Coronary artery (tissue), 2 donors: ENCODE data around the gene MRGPRX2.

Source experiments
- DNase-seq: peaks from one replicate; pipeline ENCODE4 v3.0.0-alpha.2; 2017; ENCODE audit warnings: low spot score
- H3K27ac ChIP-seq, 2 donors: fragments of 200-600 bp; sonication (generic); one replicate each; pipeline ENCODE4 v1.5.1; 2016 to 2019
- H3K4me3 ChIP-seq: fragments of 200-600 bp; sonication (generic); 2 replicates; pipeline ENCODE4 v1.5.1; 2016; ENCODE audit warnings: mild to moderate bottlenecking, moderate library complexity
- TF ChIP-seq, protein P1 (sequence below): fragments of 200-600 bp; sonication (generic); IDR thresholded peaks from one replicate; pipeline ENCODE4 v1.5.1; 2019; ENCODE audit warnings: antibody characterized with exemption

Gene MRGPRX2

DNA sequence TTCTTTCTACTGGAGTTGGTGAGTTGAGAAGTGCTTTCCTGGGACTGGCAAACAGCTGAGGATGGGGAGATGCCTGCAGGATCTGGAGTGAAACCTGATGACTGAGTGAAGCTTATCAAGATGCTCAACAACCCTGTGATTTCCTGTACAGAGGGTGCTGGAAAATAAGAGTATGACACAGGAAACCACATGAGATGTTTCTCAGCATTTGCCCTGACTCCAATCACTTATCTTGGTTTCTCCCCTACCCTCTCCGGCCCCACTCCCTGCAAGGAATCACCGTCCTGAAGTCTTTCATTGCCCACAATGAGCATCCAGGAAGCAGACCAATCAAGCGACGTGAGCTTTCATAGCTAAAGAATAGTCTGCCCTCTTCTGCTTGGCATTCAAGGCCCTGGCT lies at the start of gene MRGPRX2:
TSS of gene MRGPRX2 (minus strand) at position 89 of the 400 bp plus-strand sequence. CDS start 4,315 bp downstream, outside the sequence.
- DNase-seq: no peak
- TF ChIP-seq, protein P1, sequence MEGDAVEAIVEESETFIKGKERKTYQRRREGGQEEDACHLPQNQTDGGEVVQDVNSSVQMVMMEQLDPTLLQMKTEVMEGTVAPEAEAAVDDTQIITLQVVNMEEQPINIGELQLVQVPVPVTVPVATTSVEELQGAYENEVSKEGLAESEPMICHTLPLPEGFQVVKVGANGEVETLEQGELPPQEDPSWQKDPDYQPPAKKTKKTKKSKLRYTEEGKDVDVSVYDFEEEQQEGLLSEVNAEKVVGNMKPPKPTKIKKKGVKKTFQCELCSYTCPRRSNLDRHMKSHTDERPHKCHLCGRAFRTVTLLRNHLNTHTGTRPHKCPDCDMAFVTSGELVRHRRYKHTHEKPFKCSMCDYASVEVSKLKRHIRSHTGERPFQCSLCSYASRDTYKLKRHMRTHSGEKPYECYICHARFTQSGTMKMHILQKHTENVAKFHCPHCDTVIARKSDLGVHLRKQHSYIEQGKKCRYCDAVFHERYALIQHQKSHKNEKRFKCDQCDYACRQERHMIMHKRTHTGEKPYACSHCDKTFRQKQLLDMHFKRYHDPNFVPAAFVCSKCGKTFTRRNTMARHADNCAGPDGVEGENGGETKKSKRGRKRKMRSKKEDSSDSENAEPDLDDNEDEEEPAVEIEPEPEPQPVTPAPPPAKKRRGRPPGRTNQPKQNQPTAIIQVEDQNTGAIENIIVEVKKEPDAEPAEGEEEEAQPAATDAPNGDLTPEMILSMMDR: no peak
- Histone ChIP-seq H3K27ac (no peak within 1 kb of the TSS), H3K4me3 (no peak within 1 kb of the TSS)

DNA sequence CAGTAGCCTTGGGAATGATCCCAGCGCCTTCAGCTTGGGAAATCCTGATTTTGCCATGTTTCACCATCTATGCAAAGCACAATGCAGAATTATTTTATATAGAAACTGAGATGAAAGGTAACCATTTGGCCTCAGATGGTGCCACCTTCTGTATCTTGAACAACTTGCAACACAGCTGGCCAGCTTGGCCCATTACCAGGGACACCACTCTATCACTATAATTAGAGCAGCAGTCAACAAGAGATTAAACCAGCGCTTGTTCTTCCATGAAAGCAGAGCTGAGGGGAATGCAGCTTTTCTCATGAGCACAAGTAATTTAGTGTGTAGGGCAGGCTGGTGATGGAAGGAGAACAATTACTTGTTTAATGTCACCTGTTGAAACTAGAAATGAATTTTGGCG lies 49.8 kb upstream of the MRGPRX2 start:
- Histone ChIP-seq H3K27ac (no peak overlapping the region), H3K4me3 (no peak overlapping the region)
- TF ChIP-seq, protein P1: no peak
- DNase-seq: no peak

DNA sequence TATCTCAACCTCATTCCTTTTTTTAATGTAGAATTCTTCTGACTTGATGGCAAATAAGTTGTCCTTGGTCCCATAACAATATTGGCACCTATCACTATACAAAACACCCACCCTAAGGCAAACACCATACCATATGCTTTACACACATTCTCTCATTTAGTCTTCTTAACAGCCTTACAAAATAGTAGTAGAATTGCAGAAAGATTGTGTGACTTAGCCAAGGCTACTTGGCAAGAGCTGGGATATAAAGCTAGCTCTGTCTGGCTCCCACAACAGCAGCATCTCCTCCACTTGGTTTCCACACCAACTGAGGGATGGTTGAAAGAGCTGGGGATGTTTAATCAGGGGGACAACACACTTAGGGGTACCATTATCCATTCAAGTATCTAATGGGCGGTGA lies 46.6 kb upstream of the MRGPRX2 start:
- DNase-seq: no peak
- TF ChIP-seq, protein P1: no peak
- H3K27ac ChIP-seq: no peak overlapping the region
- no peak overlapping the region for H3K4me3 ChIP-seq

DNA sequence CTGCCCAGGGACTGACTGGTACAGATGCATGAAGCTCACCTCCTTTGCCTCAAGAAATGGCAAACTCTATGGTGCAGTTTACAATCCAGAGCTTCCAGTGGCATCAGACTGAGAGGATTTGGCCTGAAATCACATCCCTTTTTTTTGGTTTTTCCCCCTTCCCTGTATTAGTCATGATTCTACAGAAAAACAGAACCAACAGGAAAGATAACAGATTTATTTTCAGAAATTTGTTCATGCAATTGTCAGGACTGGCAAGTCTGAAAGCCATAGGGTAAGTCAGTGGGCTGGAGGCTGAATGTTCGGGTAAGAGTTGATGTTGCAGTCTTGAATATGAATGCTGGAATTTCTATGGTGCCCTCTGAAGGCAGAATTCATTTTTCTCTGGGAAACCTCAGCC lies 44.5 kb upstream of the MRGPRX2 start:
- TF ChIP-seq, protein P1: no peak
- DNase-seq: no peak
- Histone ChIP-seq H3K27ac (no peak overlapping the region), H3K4me3 (no peak overlapping the region)

DNA sequence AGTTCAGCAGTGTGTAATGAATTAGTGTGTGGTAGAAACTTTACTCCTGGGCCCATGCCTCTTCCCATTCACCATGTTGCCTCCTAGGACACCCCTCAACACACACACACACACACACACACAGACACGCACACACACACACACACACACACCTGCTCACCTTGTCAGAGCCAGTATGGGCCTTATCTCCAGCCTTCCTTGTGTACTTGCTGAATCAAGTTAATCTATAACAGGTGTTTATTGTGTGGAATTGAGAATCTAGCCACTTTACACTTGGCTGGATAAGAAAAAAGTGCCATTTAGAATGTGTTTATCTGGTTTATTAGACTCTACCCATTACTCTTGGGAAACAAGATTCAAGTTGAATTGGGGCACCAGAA lies 42.0 kb upstream of the MRGPRX2 start:
- DNase-seq: no peak
- Histone ChIP-seq H3K4me3 (no peak overlapping the region), H3K27ac (no peak overlapping the region)
- TF ChIP-seq, protein P1: no peak

DNA sequence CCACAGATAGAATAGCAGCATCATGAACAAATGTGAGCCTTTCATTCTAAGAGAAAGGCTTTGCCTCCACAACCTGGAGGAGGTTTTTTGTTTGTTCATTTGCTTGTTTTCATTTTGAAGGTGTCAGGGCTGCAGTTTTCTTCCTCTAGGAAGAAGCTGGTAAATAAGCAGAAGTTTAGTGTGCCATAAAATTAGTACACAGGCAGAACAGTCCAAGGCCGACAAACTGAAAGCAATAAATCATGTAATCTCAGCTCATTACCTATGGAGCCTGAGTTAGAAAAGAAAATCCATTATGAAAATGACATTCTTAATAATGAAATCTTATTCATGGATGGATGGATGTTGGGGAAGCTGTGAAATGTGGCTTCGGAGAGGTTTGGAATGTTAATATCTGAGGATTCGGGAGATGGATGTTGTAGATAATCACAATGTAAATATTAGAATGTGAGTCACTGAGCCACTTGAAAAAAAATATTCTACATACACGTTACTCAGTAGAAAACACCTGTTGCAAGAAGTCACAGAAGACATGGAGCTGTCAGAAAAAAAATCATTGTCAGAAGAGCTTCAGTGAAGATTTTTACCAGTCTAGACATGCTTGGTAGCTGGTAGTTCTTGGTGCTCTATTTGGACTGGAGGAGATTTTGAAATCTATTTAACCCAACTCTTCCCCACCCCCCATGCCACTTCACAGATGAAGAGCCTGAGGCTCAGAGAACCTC lies 41.4 kb upstream of the MRGPRX2 start:
- Histone ChIP-seq H3K27ac (no peak overlapping the region), H3K4me3 (no peak overlapping the region)
- no peak for DNase-seq
- TF ChIP-seq, protein P1: no peak

DNA sequence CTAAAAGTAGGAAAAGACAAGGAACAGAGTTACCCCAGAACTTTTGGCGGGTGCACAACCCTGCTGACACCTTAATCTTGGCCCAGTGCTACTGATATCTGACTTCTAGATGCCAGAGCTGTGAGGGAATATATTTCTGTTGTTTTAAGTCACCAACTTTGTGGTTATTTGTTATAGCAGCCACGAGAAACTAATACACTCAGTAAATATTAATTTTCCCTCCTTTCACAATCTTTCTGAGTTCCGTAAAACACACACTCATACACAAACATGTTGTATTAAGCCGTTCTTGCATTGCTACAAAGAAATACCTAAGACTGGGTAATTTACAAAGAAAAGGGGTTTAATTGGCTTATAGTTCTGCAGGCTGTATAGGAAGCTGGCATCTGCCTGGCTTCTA lies 40.4 kb upstream of the MRGPRX2 start:
- TF ChIP-seq, protein P1: no peak
- no peak overlapping the region for H3K4me3 ChIP-seq
- no peak overlapping the region for H3K27ac ChIP-seq
- DNase-seq: no peak
